Hair follicular keratinocyte (primary cell): ENCODE data around the gene OR8B3. TPM values are rescaled to one million over a fixed set of nuclear protein-coding genes. Genes with fewer than 3 reads are reported as not detected.

Experiments used
- total RNA-seq: library from RNA; depleted of rRNA; stranded (reverse); fragments of >200 nt; gene quantifications from 2 replicates; pipeline ENCODE4 v1.2.3, GENCODE V29; 2015

OR8B3 gene, protein sequence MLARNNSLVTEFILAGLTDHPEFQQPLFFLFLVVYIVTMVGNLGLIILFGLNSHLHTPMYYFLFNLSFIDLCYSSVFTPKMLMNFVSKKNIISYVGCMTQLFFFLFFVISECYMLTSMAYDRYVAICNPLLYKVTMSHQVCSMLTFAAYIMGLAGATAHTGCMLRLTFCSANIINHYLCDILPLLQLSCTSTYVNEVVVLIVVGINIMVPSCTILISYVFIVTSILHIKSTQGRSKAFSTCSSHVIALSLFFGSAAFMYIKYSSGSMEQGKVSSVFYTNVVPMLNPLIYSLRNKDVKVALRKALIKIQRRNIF
- not detected in 2 replicates for total RNA-seq

DNA sequence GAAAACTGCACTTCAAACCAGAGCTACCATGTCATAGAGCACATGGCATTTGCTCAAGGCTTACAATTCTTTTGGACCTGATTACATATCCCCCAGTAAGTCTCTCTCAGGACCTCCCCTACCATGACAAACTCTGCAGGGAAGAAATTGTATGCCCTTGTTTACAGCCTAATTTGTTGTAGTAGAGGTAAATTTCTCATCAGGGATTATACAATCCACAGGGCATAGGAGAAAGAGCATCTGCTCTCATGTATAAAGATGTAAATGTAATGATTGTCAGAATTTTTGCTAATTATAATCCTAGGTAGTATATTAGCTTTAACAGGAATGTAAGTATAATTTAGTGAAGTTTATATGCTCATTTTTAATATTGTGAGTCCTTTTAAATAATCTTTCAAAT, at the start of gene OR8B3:
TSS of gene OR8B3 (minus strand) at position 101 of the 400 bp plus-strand sequence. CDS start 1,673 bp downstream, outside the sequence.

DNA sequence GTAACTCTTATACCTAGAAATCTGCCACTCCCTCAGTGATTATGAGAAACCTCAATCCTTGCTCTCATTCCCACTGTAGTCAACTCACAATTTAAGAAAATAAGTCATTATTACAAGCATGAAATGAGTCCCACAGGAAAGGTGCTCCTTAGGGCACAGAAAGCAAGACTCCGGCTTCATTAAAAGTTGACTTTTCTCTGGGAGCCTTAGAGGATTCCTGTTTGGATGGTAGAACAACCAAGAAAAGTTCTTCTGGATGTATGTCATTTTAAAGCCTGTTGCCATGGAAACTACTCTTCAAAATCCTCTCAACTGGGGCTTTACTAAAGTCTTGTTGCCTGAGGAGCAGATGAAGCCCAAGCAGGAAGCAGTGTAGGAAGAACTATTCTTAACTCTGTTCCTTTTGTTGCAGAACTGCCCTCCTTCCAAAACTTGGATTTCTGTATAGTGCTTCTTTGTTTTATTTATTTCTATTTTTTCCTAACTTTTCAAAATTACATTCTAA, 46.9 kb upstream of the OR8B3 start, which contains the start of gene OR8B8:
TSS of gene OR8B8 (minus strand) at position 51 of the 505 bp plus-strand sequence. CDS start 4,611 bp downstream, outside the sequence.

DNA sequence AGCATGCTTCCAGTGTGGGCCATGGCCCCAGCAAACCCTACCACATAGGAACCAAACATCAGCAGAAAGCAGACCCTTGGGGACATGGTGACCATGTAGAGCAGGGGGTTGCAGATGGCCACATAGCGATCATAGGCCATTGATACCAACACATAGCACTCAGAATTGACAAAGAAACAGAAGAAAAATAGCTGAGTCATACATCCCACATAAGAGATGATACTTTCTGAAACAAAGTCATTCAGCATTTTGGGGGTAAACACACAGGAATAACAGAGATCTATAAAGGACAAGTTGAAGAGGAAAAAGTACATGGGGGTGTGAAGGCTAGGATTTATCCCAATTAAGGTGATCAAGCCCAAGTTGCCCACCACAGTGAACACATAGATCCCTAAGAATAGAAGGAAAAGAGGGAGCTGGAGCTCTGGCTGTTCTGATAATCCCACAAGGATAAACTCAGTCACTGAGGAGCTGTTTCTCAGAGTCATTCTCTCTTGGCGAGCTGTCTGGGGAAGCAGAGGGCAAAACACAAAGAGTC, 25.6 kb upstream of the OR8B3 start, which contains the start of gene OR8B4:
TSS of gene OR8B4 (minus strand) at position 488 of the 538 bp plus-strand sequence. CDS start at position 488, 0 bp downstream.

DNA sequence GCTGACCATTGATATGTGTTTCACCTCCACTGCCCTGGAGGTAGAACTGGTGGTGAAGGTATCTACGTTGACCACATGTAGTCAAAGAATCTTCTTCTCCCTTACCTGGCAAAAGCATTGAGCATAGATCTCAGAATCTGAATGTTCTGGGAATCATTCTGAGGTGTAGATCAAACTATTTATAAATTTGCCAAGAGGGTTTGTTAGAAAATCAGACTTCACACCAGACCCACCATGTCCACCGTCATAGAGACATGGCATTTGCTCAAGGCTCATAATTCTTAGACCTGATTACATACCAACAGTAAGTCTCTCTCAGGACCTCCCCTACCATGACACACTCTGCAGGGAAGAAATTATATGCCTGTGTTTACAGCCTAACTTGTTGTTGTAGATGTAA, 14.4 kb downstream of the OR8B3 start, which contains the start of gene OR8B2:
TSS of gene OR8B2 (minus strand) at position 101 of the 400 bp plus-strand sequence. CDS start 1,156 bp downstream, outside the sequence.

Other genes with a start within 250 kb of the OR8B3 start
- gene OR10D3, start 215.7 kb downstream of the OR8B3 start, total RNA-seq: not detected in 2 replicates
- not detected in 2 replicates for gene OR8G1, start 157.9 kb downstream of the OR8B3 start, total RNA-seq
- gene OR8G5, start 142.6 kb downstream of the OR8B3 start, total RNA-seq: not detected in 2 replicates
- not detected in 2 replicates for gene OR8D1, start 85.1 kb downstream of the OR8B3 start, total RNA-seq
- not detected in 2 replicates for gene OR8D2, start 78.8 kb downstream of the OR8B3 start, total RNA-seq
- gene OR8B2, start 14.5 kb downstream of the OR8B3 start, total RNA-seq: not detected in 2 replicates
- gene OR8B4, start 25.8 kb upstream of the OR8B3 start, total RNA-seq: not detected in 2 replicates
- gene OR8B8, start 46.7 kb upstream of the OR8B3 start, total RNA-seq: not detected in 2 replicates
- not detected in 2 replicates for gene OR8B12, start 144.6 kb upstream of the OR8B3 start, total RNA-seq
- gene OR8A1, start 171.0 kb upstream of the OR8B3 start, total RNA-seq: not detected in 2 replicates
- not detected in 2 replicates for gene PANX3, start 212.4 kb upstream of the OR8B3 start, total RNA-seq
- 19.3 and 19.7 TPM in 2 replicates for gene TBRG1, start 223.8 kb upstream of the OR8B3 start, total RNA-seq